HCT116 (cell line): Measurements from ENCODE around the gene CCL20. TPM values are rescaled to one million over a fixed set of nuclear protein-coding genes. Genes with fewer than 3 reads are reported as not detected.

ENCODE experiments used
- ATAC-seq: fragments of 200-7000 bp; cut with Tn5 transposase; 2 replicates; pipeline ENCODE4 v1.9.1; 2020; ENCODE audit warnings: mild to moderate bottlenecking, moderate library complexity
- Bru-seq: library from RNA; stranded (reverse); fragments of 400-500 nt; gene quantifications from one replicate; lab custom pipeline; 2021; lab: Mats Ljungman, UMichigan
- BruChase-seq, 2 experiments: library from RNA; stranded (reverse); fragments of 400-500 nt; gene quantifications; one replicate each; lab custom pipeline; 2021; lab: Mats Ljungman, UMichigan
- BruUV-seq: library from RNA; stranded (reverse); fragments of 400-500 nt; replicated peaks from 2 replicates; lab custom pipeline; 2021; lab: Mats Ljungman, UMichigan
- CTCF ChIA-PET: fragments of 300-600 bp; sonication (Branson Sonifier 250); formaldehyde crosslinking; loops from one replicate; lab custom pipeline; 2021; ENCODE audit warnings: antibody characterized with exemption; lab: Charles Lee
- POLR2A ChIA-PET: fragments of 300-600, 350-600 bp; sonication (Branson Sonifier 250); formaldehyde crosslinking; loops from one replicate; lab custom pipeline; 2021; ENCODE audit warnings: antibody characterized with exemption; lab: Charles Lee
- RAD21 ChIA-PET, 2 experiments: fragments of 300-600 bp; sonication (Branson Sonifier 250); formaldehyde crosslinking; loops; one replicate each; lab custom pipeline; 2023; ENCODE audit warnings: low total read pairs in 2 of 2; ENCODE audit not compliant: uncharacterized antibody in 2 of 2, unreplicated experiment in 2 of 2, low non-redundant PET in 1 of 2; lab: Charles Lee
- DNase-seq: peaks from one replicate; pipeline ENCODE4 v3.0.0-alpha.2; 2010; ENCODE audit warnings: low read depth, low spot score
- H2AFZ ChIP-seq: fragments of 200-600 bp; shearing (Covaris generic), sonication (generic); 2 replicates; pipeline ENCODE4 v1.6.1; 2017; ENCODE audit warnings: low read depth, mixed run types, mixed read lengths, antibody characterized with exemption, low read length; ENCODE audit not compliant: poor library complexity, severe bottlenecking
- H3K27ac ChIP-seq: 2 replicates; pipeline ENCODE4 v1.5.1; 2012; ENCODE audit warnings: low read depth, low read length
- H3K27me3 ChIP-seq: fragments of 200-600 bp; sonication (generic); 2 replicates; pipeline ENCODE4 v1.6.1; 2016; ENCODE audit warnings: mixed run types, low read length, mixed read lengths; ENCODE audit not compliant: insufficient read depth
- H3K36me3 ChIP-seq, 2 experiments: fragments of 200-500 bp in 1 of 2; fragments of 200-600 bp in 1 of 2; sonication (Bioruptor generic) in 1 of 2; sonication (generic) in 1 of 2; 2 replicates each; pipeline versions ENCODE4 v1.5.1 to v1.6.1; 2014 to 2016; ENCODE audit warnings: low read length in 2 of 2, inconsistent platforms in 1 of 2, mixed read lengths in 1 of 2, mixed run types in 1 of 2; ENCODE audit not compliant: insufficient read depth in 2 of 2, control insufficient read depth in 1 of 2
- H3K4me1 ChIP-seq, 2 experiments: fragments of 200-600 bp in 1 of 2; sonication (generic) in 1 of 2; 2 replicates each; pipeline versions ENCODE4 v1.5.1 to v1.6.1; 2012 to 2017; ENCODE audit warnings: low read length in 2 of 2, inconsistent platforms in 1 of 2, mild to moderate bottlenecking in 1 of 2, mixed read lengths in 1 of 2, mixed run types in 1 of 2, moderate library complexity in 1 of 2; ENCODE audit not compliant: insufficient read depth in 2 of 2, control insufficient read depth in 1 of 2
- H3K4me2 ChIP-seq: fragments of 200-600 bp; sonication (generic); 2 replicates; pipeline ENCODE4 v1.6.1; 2017; ENCODE audit warnings: mixed run types, low read length, mixed read lengths
- H3K4me3 ChIP-seq, 2 experiments: fragments of 200-600 bp in 1 of 2; sonication (generic) in 1 of 2; replicated peaks in 1 of 2; 2 replicates each; pipeline ENCODE4 v1.5.1; 2011 to 2016; ENCODE audit warnings: low read length in 2 of 2, control low read depth in 1 of 2, low read depth in 1 of 2, mild to moderate bottlenecking in 1 of 2, mixed read lengths in 1 of 2, mixed run types in 1 of 2
- H3K79me2 ChIP-seq: fragments of 200-600 bp; sonication (generic); 2 replicates; pipeline ENCODE4 v1.6.1; 2017; ENCODE audit warnings: mild to moderate bottlenecking, mixed run types, low read length, moderate library complexity, mixed read lengths; ENCODE audit not compliant: insufficient read depth
- H3K9ac ChIP-seq: fragments of 200-600 bp; sonication (generic); 2 replicates; pipeline ENCODE4 v1.6.1; 2016; ENCODE audit warnings: low read length, mixed read lengths
- H3K9me2 ChIP-seq: fragments of 200-600 bp; sonication (generic), shearing (Covaris generic); 2 replicates; pipeline ENCODE4 v1.6.1; 2017; ENCODE audit warnings: mixed run types, mild to moderate bottlenecking, moderate library complexity; ENCODE audit not compliant: insufficient read depth
- H3K9me3 ChIP-seq, 2 experiments: fragments of 200-500 bp in 1 of 2; fragments of 200-600 bp in 1 of 2; sonication (Bioruptor generic) in 1 of 2; sonication (generic) in 1 of 2; 2 replicates each; pipeline ENCODE4 v1.6.1; 2014 to 2017; ENCODE audit warnings: low read length in 2 of 2, mixed read lengths in 2 of 2, inconsistent platforms in 1 of 2, low read depth in 1 of 2, mild to moderate bottlenecking in 1 of 2, mixed run types in 1 of 2, moderate library complexity in 1 of 2; ENCODE audit not compliant: control insufficient read depth in 1 of 2, insufficient read depth in 1 of 2
- H4K20me1 ChIP-seq: fragments of 200-600 bp; sonication (generic), shearing (Covaris generic); 2 replicates; pipeline ENCODE4 v1.6.1; 2017; ENCODE audit warnings: mixed run types, mild to moderate bottlenecking, moderate library complexity; ENCODE audit not compliant: insufficient read depth
- CTCF ChIP-seq, 3 experiments: fragments of 200-600 bp in 1 of 3; sonication (generic) in 1 of 3; IDR thresholded peaks in 2 of 3; conservative IDR thresholded peaks in 1 of 3; 2 replicates each; pipeline ENCODE4 v1.5.1; 2012 to 2017; ENCODE audit warnings: low read depth in 2 of 3, low read length in 2 of 3, antibody characterized with exemption in 1 of 3, borderline replicate concordance in 1 of 3, control low read depth in 1 of 3, mild to moderate bottlenecking in 1 of 3, mixed read lengths in 1 of 3, mixed run types in 1 of 3, moderate library complexity in 1 of 3; ENCODE audit not compliant: insufficient read depth in 1 of 3
- RAD21 ChIP-seq: IDR thresholded peaks from 2 replicates; pipeline ENCODE4 v1.6.1; 2012; ENCODE audit warnings: low read depth, mild to moderate bottlenecking
- intact Hi-C: fragments of 100-400 bp; cut with micrococcal nuclease; formaldehyde crosslinking; loops from 2 replicates; pipeline ENCODE4 v1.10.0; 2022
- long read RNA-seq: library from polyadenylated mRNA; unstranded; transcript quantifications from one replicate; pipeline ENCODE4 v2.0.0, GENCODE V29; 2021; ENCODE audit not compliant: unreplicated experiment
- polyA plus RNA-seq: library from polyadenylated mRNA; unstranded; fragments of >200 nt; gene quantifications from 2 replicates; pipeline ENCODE4 v1.2.1, GENCODE V29; 2012; ENCODE audit warnings: missing spikeins
- total RNA-seq: library from RNA; stranded (reverse); gene quantifications from one replicate; pipeline ENCODE4 v1.2.1, GENCODE V29; 2021; ENCODE audit not compliant: unreplicated experiment
- TF ChIP-seq, protein P1 (sequence below): IDR thresholded peaks from 2 replicates; pipeline ENCODE4 v1.6.1; 2012; ENCODE audit warnings: low read depth

CCL20 gene, protein sequence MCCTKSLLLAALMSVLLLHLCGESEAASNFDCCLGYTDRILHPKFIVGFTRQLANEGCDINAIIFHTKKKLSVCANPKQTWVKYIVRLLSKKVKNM
- 0.30 TPM for total RNA-seq
- 0.12 and 0.36 TPM in 2 replicates for polyA plus RNA-seq
- percentile 33 among the genes with signal in this experiment for Bru-seq, nascent RNA
- percentile 28 among the genes with signal in this experiment for BruChase-seq, experiment 1, labeled RNA remaining after a 6-hour chase
- BruChase-seq, experiment 2, labeled RNA remaining after a 2-hour chase, result percentile 17 among the genes with signal in this experiment
- long read RNA-seq, result 0 reads

- ChIA-PET POLR2A (interaction anchor here (1.5 kb wide), 1 partner anchor 49 kb away, joined by 3 read pairs; no protein-coding TSS in a partner anchor), RAD21 (no interaction called here), CTCF (interaction anchor here (1.4 to 1.6 kb wide), 2 partner anchors 48 to 49 kb away, joined by 3 to 6 read pairs; no protein-coding TSS in a partner anchor)
- Histone ChIP-seq H3K4me3 (no peak within 1 kb of the TSS), H3K27ac (no peak within 1 kb of the TSS), H3K79me2 (no peaks in the 10 kb centered on the region), H3K4me2 (no peak within 1 kb of the TSS), H3K4me1 (peaks cover 15 to 23% of the 10 kb centered on the region in 2 experiments), H3K9me3 (no peaks in the 10 kb centered on the region), H3K36me3 (no peaks in the 10 kb centered on the region), H3K9me2 (no peaks in the 10 kb centered on the region), H4K20me1 (no peaks in the 10 kb centered on the region), H3K9ac (no peak within 1 kb of the TSS), H2AFZ (no peak within 1 kb of the TSS), H3K27me3 (no peaks in the 10 kb centered on the region)
- no peak for DNase-seq
- intact Hi-C loops, result no loop called here
- ATAC-seq, result no peak
- no TSS peak for BruUV-seq
- TF ChIP-seq, protein P1, sequence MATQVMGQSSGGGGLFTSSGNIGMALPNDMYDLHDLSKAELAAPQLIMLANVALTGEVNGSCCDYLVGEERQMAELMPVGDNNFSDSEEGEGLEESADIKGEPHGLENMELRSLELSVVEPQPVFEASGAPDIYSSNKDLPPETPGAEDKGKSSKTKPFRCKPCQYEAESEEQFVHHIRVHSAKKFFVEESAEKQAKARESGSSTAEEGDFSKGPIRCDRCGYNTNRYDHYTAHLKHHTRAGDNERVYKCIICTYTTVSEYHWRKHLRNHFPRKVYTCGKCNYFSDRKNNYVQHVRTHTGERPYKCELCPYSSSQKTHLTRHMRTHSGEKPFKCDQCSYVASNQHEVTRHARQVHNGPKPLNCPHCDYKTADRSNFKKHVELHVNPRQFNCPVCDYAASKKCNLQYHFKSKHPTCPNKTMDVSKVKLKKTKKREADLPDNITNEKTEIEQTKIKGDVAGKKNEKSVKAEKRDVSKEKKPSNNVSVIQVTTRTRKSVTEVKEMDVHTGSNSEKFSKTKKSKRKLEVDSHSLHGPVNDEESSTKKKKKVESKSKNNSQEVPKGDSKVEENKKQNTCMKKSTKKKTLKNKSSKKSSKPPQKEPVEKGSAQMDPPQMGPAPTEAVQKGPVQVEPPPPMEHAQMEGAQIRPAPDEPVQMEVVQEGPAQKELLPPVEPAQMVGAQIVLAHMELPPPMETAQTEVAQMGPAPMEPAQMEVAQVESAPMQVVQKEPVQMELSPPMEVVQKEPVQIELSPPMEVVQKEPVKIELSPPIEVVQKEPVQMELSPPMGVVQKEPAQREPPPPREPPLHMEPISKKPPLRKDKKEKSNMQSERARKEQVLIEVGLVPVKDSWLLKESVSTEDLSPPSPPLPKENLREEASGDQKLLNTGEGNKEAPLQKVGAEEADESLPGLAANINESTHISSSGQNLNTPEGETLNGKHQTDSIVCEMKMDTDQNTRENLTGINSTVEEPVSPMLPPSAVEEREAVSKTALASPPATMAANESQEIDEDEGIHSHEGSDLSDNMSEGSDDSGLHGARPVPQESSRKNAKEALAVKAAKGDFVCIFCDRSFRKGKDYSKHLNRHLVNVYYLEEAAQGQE, result no peak
- TF ChIP-seq RAD21 (peak; percentile 30; the same call in 1 of the 2 replicates), CTCF (IDR thresholded peaks at IDR 0.05 in 2 of 3, conservative IDR thresholded peaks at IDR 0.05 in 1 of 3; ENCODE audit: borderline replicate concordance in 1 of 3, insufficient read depth in 1 of 3, low read depth in 2 of 3, low read length in 2 of 3) (0 out of 6 replicates have a peak, but pooled peaks of 2 of the 3 experiments have one; percentile 7 to 11)
These were observed at the start of gene CCL20 for GRCh38 chr2:227813562-227814353. Gene CCL20 (plus strand): TSS chr2:227813842. CDS start chr2:227813912, 70 bp downstream.
